HCT116 (cell line): ENCODE data around the gene FKBP1A. TPM values are rescaled to one million over a fixed set of nuclear protein-coding genes. Genes with fewer than 3 reads are reported as not detected.

Experiments
- ATAC-seq: fragments of 200-7000 bp; cut with Tn5 transposase; 2 replicates; pipeline ENCODE4 v1.9.1; 2020; ENCODE audit warnings: mild to moderate bottlenecking, moderate library complexity
- BruUV-seq: library from RNA; stranded (reverse); fragments of 400-500 nt; replicated peaks from 2 replicates; lab custom pipeline; 2021; lab: Mats Ljungman, UMichigan
- CTCF ChIA-PET: fragments of 300-600 bp; sonication (Branson Sonifier 250); formaldehyde crosslinking; loops from one replicate; lab custom pipeline; 2021; ENCODE audit warnings: antibody characterized with exemption; lab: Charles Lee
- POLR2A ChIA-PET: fragments of 300-600, 350-600 bp; sonication (Branson Sonifier 250); formaldehyde crosslinking; loops from one replicate; lab custom pipeline; 2021; ENCODE audit warnings: antibody characterized with exemption; lab: Charles Lee
- RAD21 ChIA-PET, 2 experiments: fragments of 300-600 bp; sonication (Branson Sonifier 250); formaldehyde crosslinking; loops; one replicate each; lab custom pipeline; 2023; ENCODE audit warnings: low total read pairs in 2 of 2; ENCODE audit not compliant: uncharacterized antibody in 2 of 2, unreplicated experiment in 2 of 2, low non-redundant PET in 1 of 2; lab: Charles Lee
- DNase-seq: peaks from one replicate; pipeline ENCODE4 v3.0.0-alpha.2; 2010; ENCODE audit warnings: low read depth, low spot score
- H2AFZ ChIP-seq: fragments of 200-600 bp; shearing (Covaris generic), sonication (generic); 2 replicates; pipeline ENCODE4 v1.6.1; 2017; ENCODE audit warnings: low read depth, mixed run types, mixed read lengths, antibody characterized with exemption, low read length; ENCODE audit not compliant: poor library complexity, severe bottlenecking
- H3K27ac ChIP-seq: 2 replicates; pipeline ENCODE4 v1.5.1; 2012; ENCODE audit warnings: low read depth, low read length
- H3K27me3 ChIP-seq: fragments of 200-600 bp; sonication (generic); 2 replicates; pipeline ENCODE4 v1.6.1; 2016; ENCODE audit warnings: mixed run types, low read length, mixed read lengths; ENCODE audit not compliant: insufficient read depth
- H3K36me3 ChIP-seq, 2 experiments: fragments of 200-500 bp in 1 of 2; fragments of 200-600 bp in 1 of 2; sonication (Bioruptor generic) in 1 of 2; sonication (generic) in 1 of 2; 2 replicates each; pipeline versions ENCODE4 v1.5.1 to v1.6.1; 2014 to 2016; ENCODE audit warnings: low read length in 2 of 2, inconsistent platforms in 1 of 2, mixed read lengths in 1 of 2, mixed run types in 1 of 2; ENCODE audit not compliant: insufficient read depth in 2 of 2, control insufficient read depth in 1 of 2
- H3K4me1 ChIP-seq, 2 experiments: fragments of 200-600 bp in 1 of 2; sonication (generic) in 1 of 2; 2 replicates each; pipeline versions ENCODE4 v1.5.1 to v1.6.1; 2012 to 2017; ENCODE audit warnings: low read length in 2 of 2, inconsistent platforms in 1 of 2, mild to moderate bottlenecking in 1 of 2, mixed read lengths in 1 of 2, mixed run types in 1 of 2, moderate library complexity in 1 of 2; ENCODE audit not compliant: insufficient read depth in 2 of 2, control insufficient read depth in 1 of 2
- H3K4me2 ChIP-seq: fragments of 200-600 bp; sonication (generic); 2 replicates; pipeline ENCODE4 v1.6.1; 2017; ENCODE audit warnings: mixed run types, low read length, mixed read lengths
- H3K4me3 ChIP-seq, 2 experiments: fragments of 200-600 bp in 1 of 2; sonication (generic) in 1 of 2; replicated peaks in 1 of 2; 2 replicates each; pipeline ENCODE4 v1.5.1; 2011 to 2016; ENCODE audit warnings: low read length in 2 of 2, control low read depth in 1 of 2, low read depth in 1 of 2, mild to moderate bottlenecking in 1 of 2, mixed read lengths in 1 of 2, mixed run types in 1 of 2
- H3K79me2 ChIP-seq: fragments of 200-600 bp; sonication (generic); 2 replicates; pipeline ENCODE4 v1.6.1; 2017; ENCODE audit warnings: mild to moderate bottlenecking, mixed run types, low read length, moderate library complexity, mixed read lengths; ENCODE audit not compliant: insufficient read depth
- H3K9ac ChIP-seq: fragments of 200-600 bp; sonication (generic); 2 replicates; pipeline ENCODE4 v1.6.1; 2016; ENCODE audit warnings: low read length, mixed read lengths
- H3K9me2 ChIP-seq: fragments of 200-600 bp; sonication (generic), shearing (Covaris generic); 2 replicates; pipeline ENCODE4 v1.6.1; 2017; ENCODE audit warnings: mixed run types, mild to moderate bottlenecking, moderate library complexity; ENCODE audit not compliant: insufficient read depth
- H3K9me3 ChIP-seq, 2 experiments: fragments of 200-500 bp in 1 of 2; fragments of 200-600 bp in 1 of 2; sonication (Bioruptor generic) in 1 of 2; sonication (generic) in 1 of 2; 2 replicates each; pipeline ENCODE4 v1.6.1; 2014 to 2017; ENCODE audit warnings: low read length in 2 of 2, mixed read lengths in 2 of 2, inconsistent platforms in 1 of 2, low read depth in 1 of 2, mild to moderate bottlenecking in 1 of 2, mixed run types in 1 of 2, moderate library complexity in 1 of 2; ENCODE audit not compliant: control insufficient read depth in 1 of 2, insufficient read depth in 1 of 2
- H4K20me1 ChIP-seq: fragments of 200-600 bp; sonication (generic), shearing (Covaris generic); 2 replicates; pipeline ENCODE4 v1.6.1; 2017; ENCODE audit warnings: mixed run types, mild to moderate bottlenecking, moderate library complexity; ENCODE audit not compliant: insufficient read depth
- CTCF ChIP-seq, 3 experiments: fragments of 200-600 bp in 1 of 3; sonication (generic) in 1 of 3; IDR thresholded peaks in 2 of 3; conservative IDR thresholded peaks in 1 of 3; 2 replicates each; pipeline ENCODE4 v1.5.1; 2012 to 2017; ENCODE audit warnings: low read depth in 2 of 3, low read length in 2 of 3, antibody characterized with exemption in 1 of 3, borderline replicate concordance in 1 of 3, control low read depth in 1 of 3, mild to moderate bottlenecking in 1 of 3, mixed read lengths in 1 of 3, mixed run types in 1 of 3, moderate library complexity in 1 of 3; ENCODE audit not compliant: insufficient read depth in 1 of 3
- POLR2A ChIP-seq: IDR thresholded peaks from 2 replicates; pipeline ENCODE4 v1.7.0; 2011; ENCODE audit warnings: borderline replicate concordance; ENCODE audit not compliant: insufficient read depth, insufficient read length; ENCODE audit errors: extremely low read depth
- POLR2AphosphoS5 ChIP-seq: IDR thresholded peaks from 2 replicates; pipeline ENCODE4 v1.6.1; 2011; ENCODE audit warnings: mild to moderate bottlenecking, low read depth, low read length, moderate library complexity
- RAD21 ChIP-seq: IDR thresholded peaks from 2 replicates; pipeline ENCODE4 v1.6.1; 2012; ENCODE audit warnings: low read depth, mild to moderate bottlenecking
- SIN3A ChIP-seq: IDR thresholded peaks from 2 replicates; pipeline ENCODE4 v1.6.1; 2012; ENCODE audit warnings: low read depth
- TCF7L2 ChIP-seq: IDR thresholded peaks from 2 replicates; pipeline ENCODE4 v1.7.0; 2011; ENCODE audit warnings: borderline replicate concordance, inconsistent platforms; ENCODE audit not compliant: insufficient read depth, insufficient read length; ENCODE audit errors: extremely low read depth
- YY1 ChIP-seq: IDR thresholded peaks from 2 replicates; pipeline ENCODE4 v1.6.1; 2011; ENCODE audit warnings: low read length, low read depth, moderate library complexity, mild to moderate bottlenecking; ENCODE audit not compliant: insufficient replicate concordance; ENCODE audit errors: extremely low read depth
- ZFX ChIP-seq: fragments of 450-650 bp; IDR thresholded peaks from 2 replicates; pipeline ENCODE4 v1.6.1; 2017
- intact Hi-C: fragments of 100-400 bp; cut with micrococcal nuclease; formaldehyde crosslinking; loops from 2 replicates; pipeline ENCODE4 v1.10.0; 2022
- total RNA-seq: library from RNA; stranded (reverse); gene quantifications from one replicate; pipeline ENCODE4 v1.2.1, GENCODE V29; 2021; ENCODE audit not compliant: unreplicated experiment
- TF ChIP-seq, protein P1 (sequence below): IDR thresholded peaks from 2 replicates; pipeline ENCODE4 v1.6.1; 2012; ENCODE audit warnings: low read depth
- TF ChIP-seq, protein P2 (sequence below): IDR thresholded peaks from 2 replicates; pipeline ENCODE4 v1.6.1; 2011; ENCODE audit warnings: mild to moderate bottlenecking, low read length, moderate library complexity; ENCODE audit not compliant: insufficient replicate concordance; ENCODE audit errors: extremely low read depth

Gene FKBP1A
- total RNA-seq, 1 experiment from 2014 or later, result 259 TPM

- no TSS peak for BruUV-seq
- TF ChIP-seq TCF7L2, result no peak
- TF ChIP-seq ZFX, result no peak
- TF ChIP-seq YY1, result no peak
- TF ChIP-seq, protein P1, sequence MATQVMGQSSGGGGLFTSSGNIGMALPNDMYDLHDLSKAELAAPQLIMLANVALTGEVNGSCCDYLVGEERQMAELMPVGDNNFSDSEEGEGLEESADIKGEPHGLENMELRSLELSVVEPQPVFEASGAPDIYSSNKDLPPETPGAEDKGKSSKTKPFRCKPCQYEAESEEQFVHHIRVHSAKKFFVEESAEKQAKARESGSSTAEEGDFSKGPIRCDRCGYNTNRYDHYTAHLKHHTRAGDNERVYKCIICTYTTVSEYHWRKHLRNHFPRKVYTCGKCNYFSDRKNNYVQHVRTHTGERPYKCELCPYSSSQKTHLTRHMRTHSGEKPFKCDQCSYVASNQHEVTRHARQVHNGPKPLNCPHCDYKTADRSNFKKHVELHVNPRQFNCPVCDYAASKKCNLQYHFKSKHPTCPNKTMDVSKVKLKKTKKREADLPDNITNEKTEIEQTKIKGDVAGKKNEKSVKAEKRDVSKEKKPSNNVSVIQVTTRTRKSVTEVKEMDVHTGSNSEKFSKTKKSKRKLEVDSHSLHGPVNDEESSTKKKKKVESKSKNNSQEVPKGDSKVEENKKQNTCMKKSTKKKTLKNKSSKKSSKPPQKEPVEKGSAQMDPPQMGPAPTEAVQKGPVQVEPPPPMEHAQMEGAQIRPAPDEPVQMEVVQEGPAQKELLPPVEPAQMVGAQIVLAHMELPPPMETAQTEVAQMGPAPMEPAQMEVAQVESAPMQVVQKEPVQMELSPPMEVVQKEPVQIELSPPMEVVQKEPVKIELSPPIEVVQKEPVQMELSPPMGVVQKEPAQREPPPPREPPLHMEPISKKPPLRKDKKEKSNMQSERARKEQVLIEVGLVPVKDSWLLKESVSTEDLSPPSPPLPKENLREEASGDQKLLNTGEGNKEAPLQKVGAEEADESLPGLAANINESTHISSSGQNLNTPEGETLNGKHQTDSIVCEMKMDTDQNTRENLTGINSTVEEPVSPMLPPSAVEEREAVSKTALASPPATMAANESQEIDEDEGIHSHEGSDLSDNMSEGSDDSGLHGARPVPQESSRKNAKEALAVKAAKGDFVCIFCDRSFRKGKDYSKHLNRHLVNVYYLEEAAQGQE, result no peak
- TF ChIP-seq SIN3A, result no peak
- TF ChIP-seq RAD21, result no peak
- no peak for TF ChIP-seq POLR2A
- no peak for TF ChIP-seq POLR2AphosphoS5
- TF ChIP-seq, protein P2, sequence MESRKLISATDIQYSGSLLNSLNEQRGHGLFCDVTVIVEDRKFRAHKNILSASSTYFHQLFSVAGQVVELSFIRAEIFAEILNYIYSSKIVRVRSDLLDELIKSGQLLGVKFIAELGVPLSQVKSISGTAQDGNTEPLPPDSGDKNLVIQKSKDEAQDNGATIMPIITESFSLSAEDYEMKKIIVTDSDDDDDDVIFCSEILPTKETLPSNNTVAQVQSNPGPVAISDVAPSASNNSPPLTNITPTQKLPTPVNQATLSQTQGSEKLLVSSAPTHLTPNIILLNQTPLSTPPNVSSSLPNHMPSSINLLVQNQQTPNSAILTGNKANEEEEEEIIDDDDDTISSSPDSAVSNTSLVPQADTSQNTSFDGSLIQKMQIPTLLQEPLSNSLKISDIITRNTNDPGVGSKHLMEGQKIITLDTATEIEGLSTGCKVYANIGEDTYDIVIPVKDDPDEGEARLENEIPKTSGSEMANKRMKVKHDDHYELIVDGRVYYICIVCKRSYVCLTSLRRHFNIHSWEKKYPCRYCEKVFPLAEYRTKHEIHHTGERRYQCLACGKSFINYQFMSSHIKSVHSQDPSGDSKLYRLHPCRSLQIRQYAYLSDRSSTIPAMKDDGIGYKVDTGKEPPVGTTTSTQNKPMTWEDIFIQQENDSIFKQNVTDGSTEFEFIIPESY, result no peak
- TF ChIP-seq CTCF (IDR thresholded peaks at IDR 0.05 in 2 of 3, conservative IDR thresholded peaks at IDR 0.05 in 1 of 3; ENCODE audit: borderline replicate concordance in 1 of 3, insufficient read depth in 1 of 3, low read depth in 2 of 3, low read length in 2 of 3), result no peak
- Histone ChIP-seq H3K36me3 (no peaks in the 10 kb centered on the region), H3K4me1 (peaks cover 0 to 5% of the 10 kb centered on the region in 2 experiments; a peak in 1 of 4 replicates), H3K4me3 (no peak overlapping the region), H3K4me2 (no peak overlapping the region), H3K9ac (no peak overlapping the region), H3K79me2 (peaks cover 7% of the 10 kb centered on the region), H3K27ac (no peak overlapping the region), H3K27me3 (no peaks in the 10 kb centered on the region), H3K9me3 (no peaks in the 10 kb centered on the region), H3K9me2 (no peaks in the 10 kb centered on the region), H2AFZ (no peak overlapping the region), H4K20me1 (no peaks in the 10 kb centered on the region; the same call in 1 of the 2 replicates)
- ATAC-seq (no peak), DNase-seq (no peak)
- ChIA-PET CTCF (no interaction called here), POLR2A (no interaction called here), RAD21 (no interaction called here)
- intact Hi-C loops, result no loop called here
These were observed 54.1 kb downstream of the FKBP1A start for GRCh38 chr20:1338801-1339200.
